ENCODE measurements around the gene ABHD11. TPM values are rescaled to one million over a fixed set of nuclear protein-coding genes. Genes with fewer than 3 reads are reported as not detected.

ABHD11 gene
- total and polyA plus RNA-seq, 2 donors (not counting 1 experiment from before 2014, with no cell fraction given), result 23.2 to 26.2 TPM

DNA sequence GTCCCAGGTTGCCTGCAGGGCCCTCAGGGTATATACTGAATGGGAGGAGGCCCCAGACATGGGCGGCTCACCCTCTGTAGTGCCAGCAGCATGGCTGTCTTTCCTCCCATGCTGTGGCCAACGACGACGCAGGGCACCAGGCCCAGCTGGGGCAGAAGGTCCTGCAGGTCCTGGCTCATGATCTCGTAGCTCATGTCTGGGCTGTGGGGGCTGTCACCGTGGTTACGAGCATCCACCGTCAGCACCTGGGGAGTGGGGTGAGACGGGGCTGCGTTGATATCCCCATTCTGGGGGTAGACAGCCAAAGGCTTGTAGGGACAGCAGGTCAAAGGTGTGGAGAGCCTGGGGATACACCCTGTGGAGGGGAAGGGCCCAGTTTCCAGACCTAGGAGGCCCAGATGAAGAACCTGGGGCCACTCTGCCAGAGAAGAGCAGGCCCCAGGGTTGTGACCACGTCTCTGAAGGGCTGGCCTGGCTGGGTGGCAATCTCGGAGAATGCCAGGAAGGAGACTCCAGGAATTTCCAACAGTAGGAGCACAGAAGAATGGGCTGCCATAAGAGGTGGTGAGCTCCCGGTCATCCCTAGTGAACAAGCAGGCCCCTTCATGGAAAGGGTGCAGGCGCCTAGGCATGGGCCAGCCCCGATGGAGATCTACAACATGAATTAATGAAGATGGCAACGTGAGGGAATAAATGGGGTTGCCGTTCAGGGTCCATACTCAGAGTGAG is 947 bp downstream of the ABHD11 start:
- Histone ChIP-seq H3K9me3 (ENCODE audit: control extremely low read depth in 1 of 3, control insufficient read depth in 2 of 3, insufficient read depth in 1 of 3, low read length in 2 of 3) (peaks cover 0 to 6% (median 0%) of the 10 kb centered on the region in 3 donors), H3K4me1 (ENCODE audit: control insufficient read depth in 2 of 2, insufficient read depth in 2 of 2, low read length in 2 of 2) (peaks cover 4 to 18% of the 10 kb centered on the region in 2 donors), H3K9ac (ENCODE audit: low read length) (peak overlapping the region; percentile 94), H3K27me3 (replicated peaks in 1 of 4; ENCODE audit: control extremely low read depth in 1 of 4, control insufficient read depth in 3 of 4, insufficient read depth in 4 of 4, low read length in 3 of 4) (peaks cover 0 to 1% (median 0%) of the 10 kb centered on the region in 4 experiments), H3K27ac (ENCODE audit: low read length in 2 of 2) (no peak overlapping the region), H2AFZ (ENCODE audit: insufficient read depth, low read depth, low read length, poor library complexity, severe bottlenecking) (peak overlapping the region; percentile 92), H4K20me1 (ENCODE audit: control insufficient read depth, insufficient read depth, low read length, poor library complexity, severe bottlenecking) (peaks cover 8% of the 10 kb centered on the region), H3K4me3 (ENCODE audit: control extremely low read depth in 1 of 5, extremely low read depth in 1 of 5, insufficient read depth in 1 of 5, low read depth in 2 of 5, low read length in 4 of 5) (peak overlapping the region in 4 of 5 experiments; percentile 87 to 94 (median 92)), H3K36me3 (replicated peaks in 1 of 2; ENCODE audit: control extremely low read depth in 1 of 2, control insufficient read depth in 1 of 2, extremely low read depth in 1 of 2, insufficient read depth in 2 of 2, low read length in 1 of 2) (peaks cover 0 to 7% of the 10 kb centered on the region in 2 experiments), H3K4me2 (replicated peaks; ENCODE audit: low read depth, low read length, poor library complexity, severe bottlenecking) (peak overlapping the region; percentile 95), H3K79me2 (ENCODE audit: control insufficient read depth, insufficient read depth, low read length) (peaks cover 4% of the 10 kb centered on the region)
- Mint-ChIP-seq H3K27ac (peak overlapping the region; percentile 89), H3K4me1 (peaks cover 11% of the 10 kb centered on the region), H3K27me3 (no peaks in the 10 kb centered on the region), H3K9me3 (ENCODE audit: insufficient read depth) (no peaks in the 10 kb centered on the region), H3K4me3 (peak overlapping the region; percentile 91)
- CTCF ChIA-PET, result interaction anchor here (2.2 to 6.0 kb wide), 2 partner anchors 13 to 132 kb away, joined by 12 to 78 read pairs; no protein-coding TSS in a partner anchor
- POLR2A ChIA-PET, result interaction anchor here (0.5 to 1.4 kb wide), 4 partner anchors 73 to 447 kb away, joined by 5 to 11 read pairs (median 8); partner anchors contain the start of gene BAZ1B
- 84% methylated on average over 17 of the region's 17 CpGs for WGBS (ENCODE audit: insufficient coverage)
- intact Hi-C loops (cut with micrococcal nuclease), result loop anchor here (1.0 to 10.0 kb wide), 9 partner anchors 18 to 435 kb away; partner anchors contain the start of genes BAZ1B, BCL7B, BUD23 and DNAJC30
- ATAC-seq (ENCODE audit: low read depth) (no peak), DNase-seq (no peak)
- TF ChIP-seq EZH2 (IDR thresholded peaks at IDR 0.05; ENCODE audit: borderline replicate concordance, insufficient read depth, low read depth, low read length, poor library complexity, severe bottlenecking), result no peak
- TF ChIP-seq, protein P1, sequence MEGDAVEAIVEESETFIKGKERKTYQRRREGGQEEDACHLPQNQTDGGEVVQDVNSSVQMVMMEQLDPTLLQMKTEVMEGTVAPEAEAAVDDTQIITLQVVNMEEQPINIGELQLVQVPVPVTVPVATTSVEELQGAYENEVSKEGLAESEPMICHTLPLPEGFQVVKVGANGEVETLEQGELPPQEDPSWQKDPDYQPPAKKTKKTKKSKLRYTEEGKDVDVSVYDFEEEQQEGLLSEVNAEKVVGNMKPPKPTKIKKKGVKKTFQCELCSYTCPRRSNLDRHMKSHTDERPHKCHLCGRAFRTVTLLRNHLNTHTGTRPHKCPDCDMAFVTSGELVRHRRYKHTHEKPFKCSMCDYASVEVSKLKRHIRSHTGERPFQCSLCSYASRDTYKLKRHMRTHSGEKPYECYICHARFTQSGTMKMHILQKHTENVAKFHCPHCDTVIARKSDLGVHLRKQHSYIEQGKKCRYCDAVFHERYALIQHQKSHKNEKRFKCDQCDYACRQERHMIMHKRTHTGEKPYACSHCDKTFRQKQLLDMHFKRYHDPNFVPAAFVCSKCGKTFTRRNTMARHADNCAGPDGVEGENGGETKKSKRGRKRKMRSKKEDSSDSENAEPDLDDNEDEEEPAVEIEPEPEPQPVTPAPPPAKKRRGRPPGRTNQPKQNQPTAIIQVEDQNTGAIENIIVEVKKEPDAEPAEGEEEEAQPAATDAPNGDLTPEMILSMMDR (IDR thresholded peaks at IDR 0.05), result no peak

DNA sequence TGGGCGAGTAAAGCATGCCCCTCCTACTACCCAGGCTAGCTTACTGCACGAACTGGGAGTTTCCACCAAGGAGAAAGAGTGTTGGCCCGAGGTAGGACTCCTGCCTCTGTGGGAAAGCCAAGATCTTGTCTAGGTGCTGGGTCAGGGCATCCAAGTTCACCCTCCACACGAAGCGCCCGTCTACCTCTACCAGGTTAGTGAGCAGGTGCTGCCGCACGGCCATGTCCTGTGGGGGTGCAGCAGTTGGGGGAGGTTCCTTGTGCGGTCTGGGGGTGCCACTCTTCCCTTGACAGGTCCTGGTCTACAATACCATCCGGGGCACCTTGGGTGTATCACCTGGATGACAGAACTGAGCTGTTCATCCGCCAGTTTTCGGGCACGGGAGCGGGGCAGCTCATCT is 1.7 kb downstream of the ABHD11 start:
- ChIA-PET POLR2A (no interaction called here), CTCF (interaction anchor here (2.2 to 6.0 kb wide), 2 partner anchors 12 to 131 kb away, joined by 12 to 78 read pairs; no protein-coding TSS in a partner anchor)
- Mint-ChIP-seq H3K9me3 (ENCODE audit: insufficient read depth) (no peaks in the 10 kb centered on the region), H3K4me3 (peak overlapping the region; percentile 91), H3K4me1 (peaks cover 11% of the 10 kb centered on the region), H3K27me3 (no peaks in the 10 kb centered on the region), H3K27ac (no peak overlapping the region)
- peaks cover 4% of the 10 kb centered on the region for H3K79me2 ChIP-seq (ENCODE audit: control insufficient read depth, insufficient read depth, low read length)
- peaks cover 0 to 7% of the 10 kb centered on the region in 2 experiments for H3K36me3 ChIP-seq (replicated peaks in 1 of 2; ENCODE audit: control extremely low read depth in 1 of 2, control insufficient read depth in 1 of 2, extremely low read depth in 1 of 2, insufficient read depth in 2 of 2, low read length in 1 of 2)
- H3K9ac ChIP-seq (ENCODE audit: low read length), result no peak overlapping the region
- WGBS (ENCODE audit: insufficient coverage), result 96% methylated on average over 13 of the region's 14 CpGs
- H3K4me1 ChIP-seq (ENCODE audit: control insufficient read depth in 2 of 2, insufficient read depth in 2 of 2, low read length in 2 of 2), result peaks cover 4 to 18% of the 10 kb centered on the region in 2 donors
- peaks cover 8% of the 10 kb centered on the region for H4K20me1 ChIP-seq (ENCODE audit: control insufficient read depth, insufficient read depth, low read length, poor library complexity, severe bottlenecking)
- intact Hi-C loops (cut with micrococcal nuclease), result loop anchor here (5.0 to 10.0 kb wide), 2 partner anchors 348 to 435 kb away; partner anchors contain the start of genes EIF4H and LIMK1
- H3K27ac ChIP-seq (ENCODE audit: low read length in 2 of 2), result no peak overlapping the region
- TF ChIP-seq, protein P1 (IDR thresholded peaks at IDR 0.05), result no peak
- TF ChIP-seq EZH2 (IDR thresholded peaks at IDR 0.05; ENCODE audit: borderline replicate concordance, insufficient read depth, low read depth, low read length, poor library complexity, severe bottlenecking), result no peak
- H3K9me3 ChIP-seq (ENCODE audit: control extremely low read depth in 1 of 3, control insufficient read depth in 2 of 3, insufficient read depth in 1 of 3, low read length in 2 of 3), result peaks cover 0 to 6% (median 0%) of the 10 kb centered on the region in 3 donors
- H3K4me3 ChIP-seq (ENCODE audit: control extremely low read depth in 1 of 5, extremely low read depth in 1 of 5, insufficient read depth in 1 of 5, low read depth in 2 of 5, low read length in 4 of 5), result no peak overlapping the region
- DNase-seq (peak; percentile 24), ATAC-seq (ENCODE audit: low read depth) (no peak)
- H3K4me2 ChIP-seq (replicated peaks; ENCODE audit: low read depth, low read length, poor library complexity, severe bottlenecking), result no peak overlapping the region
- H3K27me3 ChIP-seq (replicated peaks in 1 of 4; ENCODE audit: control extremely low read depth in 1 of 4, control insufficient read depth in 3 of 4, insufficient read depth in 4 of 4, low read length in 3 of 4), result no peaks in the 10 kb centered on the region
- no peak overlapping the region for H2AFZ ChIP-seq (ENCODE audit: insufficient read depth, low read depth, low read length, poor library complexity, severe bottlenecking)
